ENCODE measurements around the gene SRSF10.
"Not testable (repeated sequence)": the region's sequence is repeated elsewhere in the genome, so short reads cannot be mapped to it uniquely, and the experiment has no call there.

The SRSF10 gene

GRCh38 chr1:23979881-23980727 is at the start of gene SRSF10:
Gene SRSF10 (minus strand): TSS chr1:23980327. CDS start chr1:23980255, 72 bp downstream.
- DNase-seq (ENCODE audit: extremely low read depth in 1 of 2, low read depth in 1 of 2): peak; percentile 93 to 95

- DNase-seq (ENCODE audit: extremely low read depth in 1 of 2, low read depth in 1 of 2): no peak
Observed at GRCh38 chr1:24027838-24028468, 47.8 kb upstream of the SRSF10 start.

- DNase-seq (ENCODE audit: extremely low read depth in 1 of 2, low read depth in 1 of 2): no peak
Observed at GRCh38 chr1:24022581-24023361, 42.6 kb upstream of the SRSF10 start.

- DNase-seq (ENCODE audit: extremely low read depth in 1 of 2, low read depth in 1 of 2): no peak
Observed at GRCh38 chr1:24021403-24022266, 41.5 kb upstream of the SRSF10 start.

- no peak for DNase-seq (ENCODE audit: extremely low read depth in 1 of 2, low read depth in 1 of 2)
Observed at GRCh38 chr1:24020470-24020869, 40.3 kb upstream of the SRSF10 start.

GRCh38 chr1:24020025-24020424 is 39.9 kb upstream of the SRSF10 start:
- no peak for DNase-seq (ENCODE audit: extremely low read depth in 1 of 2, low read depth in 1 of 2)

GRCh38 chr1:24018611-24019580 is 38.8 kb upstream of the SRSF10 start:
- no peak for DNase-seq (ENCODE audit: extremely low read depth in 1 of 2, low read depth in 1 of 2)

- no peak for DNase-seq (ENCODE audit: extremely low read depth in 1 of 2, low read depth in 1 of 2)
Observed at GRCh38 chr1:24015221-24016210, 35.4 kb upstream of the SRSF10 start.

GRCh38 chr1:24012878-24013277 is 32.8 kb upstream of the SRSF10 start:
- not testable (repeated sequence) for DNase-seq (ENCODE audit: extremely low read depth in 1 of 2, low read depth in 1 of 2)

GRCh38 chr1:24010650-24011049 is 30.5 kb upstream of the SRSF10 start:
- DNase-seq (ENCODE audit: extremely low read depth in 1 of 2, low read depth in 1 of 2): no peak

GRCh38 chr1:24009406-24009805 is 29.3 kb upstream of the SRSF10 start:
- DNase-seq (ENCODE audit: extremely low read depth in 1 of 2, low read depth in 1 of 2): no peak

GRCh38 chr1:24008574-24009184 is 28.6 kb upstream of the SRSF10 start:
- DNase-seq (ENCODE audit: extremely low read depth in 1 of 2, low read depth in 1 of 2): not testable (repeated sequence)

GRCh38 chr1:24007079-24007478 is 27.0 kb upstream of the SRSF10 start:
- no peak for DNase-seq (ENCODE audit: extremely low read depth in 1 of 2, low read depth in 1 of 2)

- DNase-seq (ENCODE audit: extremely low read depth in 1 of 2, low read depth in 1 of 2): no peak
Observed at GRCh38 chr1:24005163-24005562, 25.0 kb upstream of the SRSF10 start.

GRCh38 chr1:24004132-24004531 is 24.0 kb upstream of the SRSF10 start:
- DNase-seq (ENCODE audit: extremely low read depth in 1 of 2, low read depth in 1 of 2): no peak

GRCh38 chr1:24003331-24003972 is 23.3 kb upstream of the SRSF10 start:
- DNase-seq (ENCODE audit: extremely low read depth in 1 of 2, low read depth in 1 of 2): no peak

GRCh38 chr1:24002695-24003094 is 22.6 kb upstream of the SRSF10 start:
- no peak for DNase-seq (ENCODE audit: extremely low read depth in 1 of 2, low read depth in 1 of 2)
